NCI-H2171 treated with DMSO at 0.1 percent for 48 hours (cell line): Measurements from ENCODE around the gene ZMIZ1.
A peak's percentile ranks its signal among the peaks of the same experiment; 100 is the strongest.

ENCODE experiments used
- DNase-seq: peaks from one replicate; lab custom pipeline; 2025; lab: John Stamatoyannopoulos, UW

Gene ZMIZ1

DNA sequence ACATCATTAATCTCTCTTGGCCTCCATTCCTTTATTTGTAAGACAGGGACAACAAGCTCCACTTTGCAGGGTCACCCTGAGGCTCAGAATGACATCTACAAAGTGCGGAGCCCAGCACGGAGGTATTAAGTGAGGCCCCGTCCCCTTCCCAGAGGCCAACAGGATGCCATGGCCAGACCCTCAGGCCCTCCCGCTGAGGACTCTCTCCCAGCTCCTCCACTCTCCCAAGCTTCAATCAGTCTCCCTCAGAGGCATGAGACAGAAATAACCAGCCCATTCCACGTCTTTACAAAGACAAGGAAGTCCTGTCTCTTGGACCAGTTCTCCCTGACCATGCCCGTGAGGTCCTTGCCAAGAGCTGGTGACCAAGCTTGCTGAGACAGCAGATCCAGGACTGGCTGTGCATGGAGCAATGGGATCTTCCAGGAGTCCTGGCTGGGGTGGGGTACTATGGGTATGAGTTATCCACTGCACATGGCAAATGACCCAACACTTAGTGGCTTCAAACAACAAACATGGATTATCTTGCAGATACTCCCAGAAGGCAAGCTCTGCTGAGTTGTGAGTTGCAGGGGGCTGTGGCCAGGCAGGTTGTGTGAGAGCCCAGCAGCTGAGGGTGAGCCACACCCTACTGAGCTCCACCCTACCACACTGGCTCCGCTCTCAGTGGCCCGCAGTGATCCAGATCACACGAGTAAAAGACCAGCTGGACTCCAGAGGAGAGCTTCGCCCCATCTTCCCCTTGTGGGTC is 274.2 kb downstream of the ZMIZ1 start:
- no peak for DNase-seq

DNA sequence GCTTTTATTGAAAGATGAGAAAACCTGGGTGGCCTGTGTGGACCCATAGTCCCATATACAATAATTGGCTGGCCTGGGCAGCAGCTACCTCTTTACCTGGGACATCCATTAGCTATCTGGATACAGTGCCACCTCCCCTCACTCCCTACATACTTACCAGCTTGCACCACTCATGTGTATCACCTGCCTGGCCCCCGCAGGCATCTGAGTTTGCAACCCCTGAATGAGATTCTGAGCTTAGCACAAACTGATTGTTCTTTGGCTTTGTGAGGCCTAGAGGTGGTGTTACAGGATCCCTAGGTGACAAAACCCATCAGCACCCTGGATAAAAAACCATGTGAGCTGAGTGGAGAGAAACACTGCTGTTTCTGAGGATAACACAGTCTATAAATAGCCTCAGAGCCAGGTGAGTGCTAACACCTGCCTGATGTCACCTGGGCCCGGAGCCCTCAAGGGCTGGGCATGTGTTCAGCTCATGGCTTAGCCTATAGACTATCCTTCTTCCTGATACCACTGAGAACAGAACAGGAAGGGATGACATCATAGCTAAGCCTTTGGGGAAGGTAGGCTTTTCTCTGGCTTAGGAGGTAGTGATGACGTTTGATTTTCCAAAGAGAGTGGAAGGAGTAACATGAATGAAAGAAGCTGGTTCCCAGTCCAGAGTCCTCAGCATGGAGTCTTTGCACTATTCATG is 275.9 kb downstream of the ZMIZ1 start:
- peak; percentile 36 for DNase-seq

DNA sequence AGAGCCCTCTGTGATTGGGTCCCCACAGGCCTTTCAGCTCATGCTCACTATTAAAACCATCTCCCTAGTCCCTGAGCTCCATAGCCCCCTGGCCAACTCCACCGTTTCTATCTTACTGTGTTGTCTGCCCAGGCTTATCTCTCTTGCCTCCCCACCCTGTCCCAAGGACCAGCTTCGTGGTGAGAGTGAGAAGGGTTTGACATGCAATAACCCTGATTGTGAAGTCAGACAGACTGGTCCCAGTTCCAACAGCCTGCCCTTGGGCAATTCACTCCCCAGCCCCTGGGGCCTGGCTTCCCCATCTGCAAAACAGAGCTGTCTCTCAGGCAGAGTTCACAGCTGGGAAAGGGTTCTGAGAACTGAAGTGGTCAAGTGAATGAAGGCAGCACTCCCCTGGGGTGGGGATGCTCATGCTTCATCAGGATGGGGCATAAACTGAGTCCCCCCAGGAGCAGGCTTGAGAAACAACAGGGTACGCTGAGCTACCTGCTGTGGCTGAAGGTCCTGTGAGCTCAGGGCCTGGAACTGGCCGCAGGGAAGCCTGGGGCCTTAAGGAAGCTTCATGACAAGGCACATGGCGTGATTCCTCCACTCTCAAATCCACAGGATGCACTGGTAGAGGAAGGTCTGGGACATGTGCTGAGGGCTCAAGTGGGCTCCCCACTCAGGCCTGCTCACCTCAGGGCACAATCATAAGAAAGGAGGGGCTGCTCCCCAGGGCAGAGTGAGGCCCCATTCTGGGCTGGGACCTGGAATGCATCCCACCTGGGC is 276.7 kb downstream of the ZMIZ1 start:
- DNase-seq = no peak

DNA sequence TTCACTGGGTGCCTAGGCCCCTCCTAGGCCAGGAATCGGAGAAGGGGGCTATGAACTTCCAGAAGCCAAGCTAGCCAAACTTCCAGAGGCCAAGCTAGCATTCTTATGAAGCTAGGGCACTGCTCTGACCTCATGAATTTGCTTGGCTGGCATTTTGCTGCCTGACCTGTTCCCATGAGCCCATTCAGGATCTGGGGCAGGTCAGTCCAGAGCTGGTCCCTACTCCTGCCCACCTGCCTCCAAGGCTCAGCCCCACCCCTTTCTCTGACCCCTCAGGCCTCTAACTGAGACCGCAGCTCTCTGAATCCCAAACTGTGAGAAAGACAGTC is 277.2 kb downstream of the ZMIZ1 start:
- no peak for DNase-seq

DNA sequence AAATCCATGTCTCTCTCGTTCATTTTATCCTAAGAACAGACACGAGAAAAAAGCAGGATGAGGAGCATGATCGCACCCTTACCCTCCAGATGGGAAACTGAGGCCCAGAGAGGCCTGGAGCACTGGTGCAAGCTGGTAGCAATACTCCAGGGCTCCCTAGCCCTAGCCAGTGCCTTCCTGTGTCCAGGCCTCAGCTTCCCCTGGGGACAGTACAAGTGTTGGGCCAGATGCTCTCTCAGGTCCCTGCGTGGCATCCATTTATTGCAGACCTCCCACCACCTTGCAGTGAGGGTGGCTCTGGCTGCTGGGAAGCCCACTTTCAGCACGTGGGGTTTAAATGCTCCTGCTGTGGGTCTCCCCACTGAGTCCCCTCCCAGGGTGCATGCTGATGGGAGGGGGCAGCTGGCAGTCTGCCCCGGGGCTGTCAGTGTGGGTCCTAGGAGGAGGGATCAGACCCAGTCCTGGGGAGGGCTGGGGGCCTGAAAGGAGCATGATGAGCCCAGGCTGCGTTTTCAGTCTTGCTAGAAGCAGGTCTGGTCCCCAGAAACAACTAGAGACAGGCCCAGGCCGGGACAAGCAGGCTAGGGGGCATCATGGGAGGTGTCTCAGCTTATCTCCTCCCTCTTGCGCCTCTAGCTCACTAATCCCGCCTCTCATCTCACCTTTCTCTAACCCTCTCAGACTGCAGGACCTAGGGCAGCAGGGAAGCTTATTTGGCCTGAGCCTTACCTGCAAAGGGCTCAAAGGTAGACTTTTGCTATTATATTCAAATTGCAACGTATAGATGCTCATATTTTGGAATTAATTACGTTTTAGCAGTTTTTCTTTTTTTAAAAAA is 277.8 kb downstream of the ZMIZ1 start:
- peak; percentile 25 for DNase-seq

DNA sequence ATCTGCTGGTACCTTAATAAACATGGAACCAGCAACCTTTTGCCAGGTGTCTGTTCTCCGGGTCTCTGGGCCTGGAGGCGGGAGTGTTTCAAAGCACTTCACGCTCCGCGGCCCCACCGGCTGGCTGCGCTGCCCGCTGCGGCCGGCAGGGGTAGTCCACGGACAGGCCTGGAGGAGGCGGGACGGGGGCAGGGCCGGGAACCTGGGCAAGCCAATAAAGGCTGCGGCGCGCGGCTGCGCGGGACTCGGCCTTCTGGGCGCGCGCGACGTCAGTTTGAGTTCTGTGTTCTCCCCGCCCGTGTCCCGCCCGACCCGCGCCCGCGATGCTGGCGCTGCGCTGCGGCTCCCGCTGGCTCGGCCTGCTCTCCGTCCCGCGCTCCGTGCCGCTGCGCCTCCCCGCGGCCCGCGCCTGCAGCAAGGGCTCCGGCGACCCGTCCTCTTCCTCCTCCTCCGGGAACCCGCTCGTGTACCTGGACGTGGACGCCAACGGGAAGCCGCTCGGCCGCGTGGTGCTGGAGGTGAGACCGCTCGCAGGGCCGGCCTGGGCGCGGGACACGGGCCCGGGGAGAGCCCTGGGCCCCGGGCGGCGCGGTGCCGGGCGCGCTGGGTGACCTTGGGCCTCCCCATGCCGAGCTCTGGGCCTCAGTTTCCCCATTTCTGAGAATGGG is 278.6 kb downstream of the ZMIZ1 start, which contains the start of gene PPIF:
TSS of gene PPIF (plus strand) at position 244 of the 668 bp plus-strand sequence. CDS start at position 324, 80 bp downstream.
- DNase-seq = peak; percentile 75

DNA sequence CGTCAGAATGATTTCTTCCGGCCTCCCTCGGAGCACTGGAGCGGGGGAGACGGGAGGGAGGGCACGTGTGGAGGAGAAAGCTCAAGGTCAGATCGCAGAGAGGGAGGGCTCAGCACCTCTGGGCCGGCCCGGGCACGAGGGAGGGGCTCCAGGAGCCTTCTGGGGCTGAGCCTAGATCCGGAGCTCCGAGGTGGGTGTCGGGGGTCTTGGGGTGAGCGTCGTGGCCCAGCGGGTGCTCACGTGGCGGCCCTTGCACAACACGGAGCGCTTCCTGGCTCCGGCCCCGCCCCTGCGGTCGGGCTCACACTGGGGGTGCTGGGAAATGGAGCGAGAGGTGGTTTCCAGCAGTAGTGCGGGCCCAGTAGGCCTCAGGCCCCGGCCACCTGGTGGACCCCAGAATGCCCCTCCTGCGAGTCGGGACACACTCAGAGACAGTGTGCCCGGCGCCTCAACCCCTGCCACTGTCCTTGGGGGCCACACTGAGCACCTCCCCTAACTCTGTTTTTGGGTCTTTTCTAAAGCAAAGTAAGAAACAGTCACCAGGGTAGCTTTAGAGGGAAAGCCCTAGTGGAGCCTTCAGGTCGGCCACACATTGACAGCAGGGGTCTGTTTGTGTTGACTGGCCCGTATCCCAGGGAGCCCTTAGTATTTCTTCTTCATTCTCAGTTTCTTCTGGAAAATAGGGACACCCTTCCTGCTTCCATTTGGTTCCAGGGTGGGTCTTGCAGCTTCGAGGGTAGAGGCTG is 279.3 kb downstream of the ZMIZ1 start:
- DNase-seq = peak; percentile 12

DNA sequence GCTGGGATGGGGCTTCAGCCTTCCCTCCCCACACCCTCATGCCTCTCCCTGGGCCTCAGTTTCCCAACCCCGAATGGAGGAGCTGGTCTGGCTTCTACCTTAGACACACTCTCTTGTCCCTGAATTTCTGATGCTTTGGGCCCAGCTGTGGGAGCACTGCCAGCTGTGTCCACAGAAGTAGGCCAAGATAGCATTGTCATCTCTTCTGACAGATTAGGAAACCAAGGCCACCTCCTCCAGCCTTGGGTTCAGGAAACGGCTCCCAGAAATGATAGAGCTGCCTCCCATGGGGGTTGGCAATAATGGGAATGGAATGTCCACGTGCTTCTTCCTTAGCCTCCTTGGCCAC is 279.8 kb downstream of the ZMIZ1 start:
- no peak for DNase-seq

DNA sequence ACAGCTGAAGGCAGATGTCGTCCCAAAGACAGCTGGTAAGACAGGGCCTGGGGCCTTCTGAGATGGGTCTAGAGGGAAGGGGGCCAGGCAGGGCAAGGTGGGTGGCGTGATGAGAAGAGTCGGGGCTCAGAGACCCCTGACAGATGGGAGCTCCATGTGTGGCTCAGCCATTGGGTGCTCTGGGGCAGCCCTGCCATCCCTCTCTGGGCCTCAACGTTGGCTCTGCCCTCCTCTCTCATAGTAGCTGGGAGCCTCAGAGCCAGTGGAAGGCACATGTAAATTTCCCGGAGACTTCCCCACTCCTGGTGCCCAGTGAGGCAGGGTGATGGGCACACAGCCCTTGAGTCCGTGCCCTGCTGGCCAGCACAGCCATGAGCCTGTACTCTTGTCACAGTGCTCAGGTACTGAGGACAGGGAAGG is 280.3 kb downstream of the ZMIZ1 start:
- DNase-seq = no peak

DNA sequence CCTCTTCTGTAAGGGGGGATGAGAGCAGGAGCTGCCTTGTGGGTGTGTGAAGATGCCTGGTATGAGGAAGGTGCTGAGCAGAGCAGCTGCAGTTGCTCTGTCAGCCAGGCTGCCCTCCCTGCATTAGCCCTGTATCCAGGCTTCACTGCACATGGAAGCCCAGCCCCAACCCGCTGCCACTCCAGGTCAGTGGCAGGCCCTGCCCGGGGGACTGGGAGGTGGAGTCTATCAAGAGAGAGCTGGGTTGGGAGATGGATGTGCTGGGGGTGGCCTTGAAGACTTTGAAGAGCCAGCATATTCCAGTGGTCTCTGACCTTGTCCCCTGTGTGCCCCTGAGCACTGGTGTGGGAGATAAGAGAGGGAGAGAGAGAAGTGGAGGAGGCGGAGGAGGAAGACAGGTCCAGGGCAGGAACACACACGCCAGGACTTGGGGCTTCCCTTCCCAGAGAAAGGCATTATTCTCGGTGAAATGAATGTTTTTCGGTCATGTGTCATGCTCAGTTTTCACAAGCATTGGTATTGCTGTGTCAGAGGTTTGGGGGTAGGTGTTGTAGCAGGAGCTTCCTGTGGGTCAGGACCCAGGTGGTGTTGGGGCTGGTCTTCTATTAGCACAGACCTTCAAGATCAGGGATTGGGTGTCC is 281.1 kb downstream of the ZMIZ1 start:
- no peak for DNase-seq

DNA sequence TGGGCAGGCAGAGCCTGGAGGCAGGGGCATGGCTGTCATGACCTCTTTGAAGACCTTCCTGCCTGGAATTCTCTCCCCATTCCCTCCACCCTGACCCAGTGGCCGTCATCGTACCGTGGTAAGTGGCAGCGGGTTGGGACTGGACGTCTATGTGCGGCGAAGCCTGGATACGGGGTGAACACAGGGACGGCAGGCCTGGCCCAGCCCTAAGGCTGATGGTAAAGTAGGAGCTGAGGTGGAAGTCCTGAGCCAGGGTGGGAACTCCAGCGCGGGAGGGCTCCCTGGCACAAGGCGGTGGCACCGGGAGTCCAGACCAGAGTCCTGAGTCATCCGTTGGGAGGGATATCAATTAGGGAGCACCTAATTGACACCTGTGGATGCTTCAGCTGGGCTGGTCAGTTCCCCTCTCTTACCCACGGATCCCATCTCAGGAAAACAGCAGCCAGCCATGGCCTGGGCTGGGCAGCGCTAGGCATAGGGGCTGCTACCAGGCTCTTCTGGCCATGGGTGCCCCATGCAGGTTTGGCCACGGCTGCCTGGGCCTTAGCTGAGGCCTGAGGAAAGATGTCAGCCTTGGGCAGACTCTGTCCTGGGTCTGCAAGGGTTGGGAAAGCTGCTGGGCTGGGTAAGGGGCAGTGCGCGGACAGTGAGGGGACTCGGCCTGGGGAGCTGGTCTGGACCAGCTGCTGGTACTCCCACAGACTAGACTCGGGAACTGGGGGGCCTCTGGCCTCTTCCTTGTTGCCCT is 281.8 kb downstream of the ZMIZ1 start:
- no peak for DNase-seq

DNA sequence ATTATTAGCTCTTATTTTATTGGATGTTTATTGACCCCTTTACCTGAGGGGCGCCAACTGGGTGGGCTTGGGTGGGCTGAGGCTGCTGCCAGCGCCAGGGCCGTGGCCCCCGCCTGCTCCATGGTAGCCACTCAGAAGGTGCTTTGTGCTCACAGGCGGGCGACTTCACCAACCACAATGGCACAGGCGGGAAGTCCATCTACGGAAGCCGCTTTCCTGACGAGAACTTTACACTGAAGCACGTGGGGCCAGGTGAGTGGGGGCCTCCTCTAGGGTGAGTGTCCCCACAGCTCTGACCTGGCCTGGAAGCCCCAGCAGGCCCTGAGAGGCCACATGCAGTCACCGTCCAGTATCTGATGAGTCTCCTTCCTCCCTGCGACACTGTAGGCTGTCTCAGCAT is 282.6 kb downstream of the ZMIZ1 start:
- no peak for DNase-seq

DNA sequence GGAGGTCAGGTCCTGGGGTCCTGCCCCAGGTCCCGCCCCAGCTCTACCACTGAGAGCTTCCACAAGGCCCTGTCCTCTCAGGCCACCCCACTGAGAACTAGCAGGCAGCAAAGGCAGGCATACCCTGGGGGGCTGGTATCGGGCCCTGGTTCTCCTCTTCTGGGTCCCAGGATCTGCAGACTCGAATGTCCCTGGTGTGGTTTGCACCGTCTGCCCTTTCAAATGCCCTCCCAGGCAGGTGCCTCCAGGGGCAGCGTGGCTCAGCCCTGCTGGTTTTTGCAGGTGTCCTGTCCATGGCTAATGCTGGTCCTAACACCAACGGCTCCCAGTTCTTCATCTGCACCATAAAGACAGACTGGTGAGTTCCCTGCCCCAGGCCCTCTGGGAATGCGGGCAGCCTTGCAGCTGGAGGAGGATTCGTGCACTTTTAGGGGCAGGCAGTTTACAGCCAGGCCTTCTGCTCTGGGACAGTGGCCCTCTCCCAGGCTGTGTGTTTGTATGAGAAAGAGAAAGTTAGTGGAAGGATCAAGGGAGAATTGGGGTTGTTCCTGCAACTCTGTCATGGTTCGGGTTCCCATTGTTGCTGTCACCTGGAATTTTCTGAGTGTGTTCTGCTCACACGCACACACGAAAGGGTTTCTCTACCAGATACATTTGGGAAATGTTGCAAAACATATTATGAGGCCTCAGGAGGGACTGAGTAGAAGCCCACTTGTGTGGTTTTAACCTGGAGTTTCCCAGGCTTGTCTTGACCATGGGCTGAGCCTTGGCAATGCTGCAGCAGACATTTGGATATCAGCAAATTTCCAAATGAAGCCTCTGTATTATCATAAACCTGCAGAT is 283.5 kb downstream of the ZMIZ1 start:
- no peak for DNase-seq

DNA sequence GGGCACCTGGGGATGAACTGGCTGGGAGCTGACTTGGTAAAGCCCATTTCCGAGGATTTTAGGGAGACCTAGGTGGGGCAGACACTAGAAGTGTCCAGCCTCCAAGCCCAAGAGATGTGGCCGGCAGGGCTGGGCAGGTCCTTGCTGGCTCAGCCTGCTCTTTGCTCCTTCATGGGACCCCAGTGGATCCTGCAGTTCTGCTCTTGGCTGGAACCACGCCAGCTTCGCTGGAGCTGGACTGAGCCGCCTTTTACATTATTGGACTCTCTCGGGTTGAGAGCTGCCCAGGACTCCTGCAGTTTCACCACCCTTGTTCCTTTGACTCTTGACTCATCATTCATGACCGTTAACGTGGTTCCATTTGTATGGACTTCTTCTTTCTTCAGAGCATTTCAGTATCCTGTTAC is 284.2 kb downstream of the ZMIZ1 start:
- no peak for DNase-seq

DNA sequence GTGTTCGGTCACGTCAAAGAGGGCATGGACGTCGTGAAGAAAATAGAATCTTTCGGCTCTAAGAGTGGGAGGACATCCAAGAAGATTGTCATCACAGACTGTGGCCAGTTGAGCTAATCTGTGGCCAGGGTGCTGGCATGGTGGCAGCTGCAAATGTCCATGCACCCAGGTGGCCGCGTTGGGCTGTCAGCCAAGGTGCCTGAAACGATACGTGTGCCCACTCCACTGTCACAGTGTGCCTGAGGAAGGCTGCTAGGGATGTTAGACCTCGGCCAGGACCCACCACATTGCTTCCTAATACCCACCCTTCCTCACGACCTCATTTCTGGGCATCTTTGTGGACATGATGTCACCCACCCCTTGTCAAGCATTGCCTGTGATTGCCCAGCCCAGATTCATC is 285.0 kb downstream of the ZMIZ1 start:
- no peak for DNase-seq

DNA sequence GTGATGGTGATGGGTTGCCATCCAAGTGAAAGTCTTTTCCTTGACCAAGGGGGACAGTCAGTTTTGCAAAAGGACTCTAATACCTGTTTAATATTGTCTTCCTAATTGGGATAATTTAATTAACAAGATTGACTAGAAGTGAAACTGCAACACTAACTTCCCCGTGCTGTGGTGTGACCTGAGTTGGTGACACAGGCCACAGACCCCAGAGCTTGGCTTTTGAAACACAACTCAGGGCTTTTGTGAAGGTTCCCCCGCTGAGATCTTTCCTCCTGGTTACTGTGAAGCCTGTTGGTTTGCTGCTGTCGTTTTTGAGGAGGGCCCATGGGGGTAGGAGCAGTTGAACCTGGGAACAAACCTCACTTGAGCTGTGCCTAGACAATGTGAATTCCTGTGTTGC is 285.4 kb downstream of the ZMIZ1 start:
- DNase-seq = no peak

DNA sequence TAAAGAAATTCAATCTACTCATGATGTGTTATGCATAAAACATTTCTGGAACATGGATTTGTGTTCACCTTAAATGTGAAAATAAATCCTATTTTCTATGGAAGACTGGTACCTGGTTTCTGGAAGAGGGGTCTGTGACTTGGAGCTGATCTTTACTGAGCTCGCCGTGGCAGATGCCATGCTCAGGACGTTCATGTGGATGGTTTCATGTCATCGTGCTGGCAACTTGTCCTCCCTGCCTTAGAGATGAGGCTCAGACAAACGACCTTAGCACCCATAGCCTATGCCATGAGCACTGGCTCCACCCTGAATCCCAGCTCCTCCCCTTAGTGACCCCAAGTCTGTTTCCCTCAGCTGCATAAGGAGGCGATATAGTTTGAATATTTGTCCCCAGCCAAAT is 285.8 kb downstream of the ZMIZ1 start:
- no peak for DNase-seq

DNA sequence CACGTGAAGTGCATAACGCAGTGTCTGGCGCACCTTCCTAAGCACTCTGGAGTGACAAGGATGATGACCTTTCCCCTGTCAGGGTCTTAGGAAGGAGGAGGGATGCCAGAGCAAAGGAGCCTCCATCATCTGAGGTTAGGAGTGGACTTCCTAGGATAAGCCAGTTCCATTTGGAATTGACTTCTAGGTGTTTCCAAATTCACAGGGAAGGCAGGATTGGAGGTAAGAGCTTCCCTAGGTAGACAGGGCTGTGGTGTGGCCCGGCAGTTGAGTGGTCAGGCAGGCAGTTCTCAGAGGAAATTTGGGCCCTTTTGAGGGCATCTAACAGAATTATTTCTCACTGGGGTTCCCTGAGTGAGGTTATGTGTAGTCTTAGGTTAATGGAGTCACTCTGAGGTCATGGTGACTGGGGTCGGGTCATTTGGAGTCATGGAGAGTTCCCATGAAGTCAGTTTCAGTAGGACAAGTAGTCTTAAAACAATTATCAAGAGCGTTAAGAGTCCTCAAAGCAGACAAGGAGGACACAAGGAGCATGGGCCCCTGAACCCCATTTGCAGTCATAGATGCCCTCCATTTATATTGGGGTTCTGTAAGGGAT is 286.8 kb downstream of the ZMIZ1 start:
- no peak for DNase-seq
